Measurements from ENCODE around the gene CHCHD10.

Gene CHCHD10

GRCh38 chr22:23767673-23768548 is at the start of gene CHCHD10:
Gene CHCHD10 (minus strand): TSS chr22:23767972. CDS start chr22:23767874, 98 bp downstream.
- DNase-seq (ENCODE audit: low read depth in 2 of 2), result peak; percentile 68 to 71

GRCh38 chr22:23817146-23817545 is 49.4 kb upstream of the CHCHD10 start:
- no peak for DNase-seq (ENCODE audit: low read depth in 2 of 2)

- no peak for DNase-seq (ENCODE audit: low read depth in 2 of 2)
Measured at GRCh38 chr22:23816156-23816976, 48.6 kb upstream of the CHCHD10 start.

GRCh38 chr22:23815541-23816155 is 47.9 kb upstream of the CHCHD10 start:
- no peak for DNase-seq (ENCODE audit: low read depth in 2 of 2)

GRCh38 chr22:23812378-23812777 is 44.6 kb upstream of the CHCHD10 start:
- no peak for DNase-seq (ENCODE audit: low read depth in 2 of 2)

GRCh38 chr22:23806837-23807236 is 39.1 kb upstream of the CHCHD10 start:
- no peak for DNase-seq (ENCODE audit: low read depth in 2 of 2)

- no peak for DNase-seq (ENCODE audit: low read depth in 2 of 2)
Measured at GRCh38 chr22:23804781-23805291, 37.1 kb upstream of the CHCHD10 start.

GRCh38 chr22:23803001-23803819 is 35.4 kb upstream of the CHCHD10 start:
- no peak for DNase-seq (ENCODE audit: low read depth in 2 of 2)

GRCh38 chr22:23801886-23802377 is 34.2 kb upstream of the CHCHD10 start:
- DNase-seq (ENCODE audit: low read depth in 2 of 2), result no peak

GRCh38 chr22:23801238-23801821 is 33.6 kb upstream of the CHCHD10 start:
- DNase-seq (ENCODE audit: low read depth in 2 of 2), result no peak

GRCh38 chr22:23800297-23801237 is 32.8 kb upstream of the CHCHD10 start:
- DNase-seq (ENCODE audit: low read depth in 2 of 2), result no peak

- DNase-seq (ENCODE audit: low read depth in 2 of 2), result no peak
Measured at GRCh38 chr22:23796461-23796860, 28.7 kb upstream of the CHCHD10 start.

- DNase-seq (ENCODE audit: low read depth in 2 of 2), result no peak
Measured at GRCh38 chr22:23793326-23793725, 25.6 kb upstream of the CHCHD10 start.

- DNase-seq (ENCODE audit: low read depth in 2 of 2), result no peak
Measured at GRCh38 chr22:23791738-23792645, 24.2 kb upstream of the CHCHD10 start.

GRCh38 chr22:23790819-23791737 is 23.3 kb upstream of the CHCHD10 start:
- no peak for DNase-seq (ENCODE audit: low read depth in 2 of 2)

GRCh38 chr22:23789638-23790037 is 21.9 kb upstream of the CHCHD10 start:
- no peak for DNase-seq (ENCODE audit: low read depth in 2 of 2)

GRCh38 chr22:23789121-23789520 is 21.3 kb upstream of the CHCHD10 start:
- DNase-seq (ENCODE audit: low read depth in 2 of 2), result no peak
